HepG2 (cell line): ENCODE results near the gene NEU4. TPM values are rescaled to one million over a fixed set of nuclear protein-coding genes. Genes with fewer than 3 reads are reported as not detected.

Source experiments
- ATAC-seq: fragments of 200-7000 bp; cut with Tn5 transposase; 3 replicates; pipeline ENCODE4 v1.9.1; 2020; ENCODE audit warnings: mild to moderate bottlenecking, moderate library complexity
- BruUV-seq: library from RNA; stranded (reverse); fragments of 400-500 nt; replicated peaks from 2 replicates; lab custom pipeline; 2021; lab: Mats Ljungman, UMichigan
- CTCF ChIA-PET: fragments of 300-600 bp; formaldehyde crosslinking; extraction: SDS; loops from one replicate; lab custom pipeline; 2021; ENCODE audit warnings: low total read pairs, inconsistent platforms, low intra/inter-chr PET ratio; lab: Yijun Ruan, JAX
- POLR2A ChIA-PET: fragments of 350-600 bp; sonication (Branson Sonifier 250); formaldehyde crosslinking; loops from one replicate; lab custom pipeline; 2020; ENCODE audit warnings: antibody characterized with exemption, inconsistent platforms; lab: Yijun Ruan, JAX
- DNase-seq: peaks from one replicate; pipeline ENCODE4 v3.0.0-alpha.2; 2015; ENCODE audit warnings: low spot score
- FAIRE-seq: peaks from 3 replicates; lab custom pipeline; 2011; peaks lifted over from hg19 to GRCh38; lab: Jason Lieb, UNC
- H2AFZ ChIP-seq: one replicate; pipeline ENCODE4 v1.6.1; 2011; ENCODE audit warnings: low read length, inconsistent platforms
- H3K27ac ChIP-seq: fragments of 300-600 bp; 3 replicates; pipeline ENCODE4 v1.8.0; 2011; ENCODE audit warnings: mixed run types, mild to moderate bottlenecking, mixed read lengths, low read length, inconsistent platforms; ENCODE audit not compliant: insufficient read depth; ENCODE audit errors: extremely low read length
- H3K27me3 ChIP-seq, 2 experiments: fragments of 200-600 bp in 1 of 2; 2 replicates in 1 of 2; 3 replicates in 1 of 2; pipeline versions ENCODE4 v1.6.0 to v1.8.0; 2011; ENCODE audit warnings: low read length in 2 of 2, mild to moderate bottlenecking in 2 of 2, moderate library complexity in 2 of 2, inconsistent platforms in 1 of 2; ENCODE audit not compliant: insufficient read depth in 2 of 2, control insufficient read depth in 1 of 2
- H3K36me3 ChIP-seq, 2 experiments: fragments of 200-600 bp in 1 of 2; replicated peaks in 1 of 2; 2 replicates in 1 of 2; 3 replicates in 1 of 2; pipeline versions ENCODE4 v1.5.1 to v1.8.0; 2011; ENCODE audit warnings: low read length in 2 of 2, inconsistent platforms in 1 of 2; ENCODE audit not compliant: insufficient read depth in 2 of 2, control insufficient read depth in 1 of 2
- H3K4me1 ChIP-seq: 2 replicates; pipeline ENCODE4 v1.5.1; 2012; ENCODE audit warnings: low read length, inconsistent platforms; ENCODE audit not compliant: insufficient read depth
- H3K4me2 ChIP-seq: 2 replicates; pipeline ENCODE4 v1.6.0; 2011; ENCODE audit warnings: low read depth, low read length, inconsistent platforms
- H3K4me3 ChIP-seq, 3 experiments: fragments of 200-600 bp in 1 of 3; sonication (generic), shearing (Covaris generic) in 1 of 3; replicated peaks in 1 of 3; 2 replicates each; pipeline ENCODE4 v1.5.1; 2011 to 2016; ENCODE audit warnings: low read length in 3 of 3, inconsistent platforms in 2 of 3, low read depth in 2 of 3, mild to moderate bottlenecking in 2 of 3, control low read depth in 1 of 3, mixed read lengths in 1 of 3; ENCODE audit not compliant: insufficient read depth in 1 of 3
- H3K79me2 ChIP-seq: one replicate; pipeline ENCODE4 v1.6.1; 2011; ENCODE audit warnings: low read length, inconsistent platforms; ENCODE audit not compliant: insufficient read depth
- H3K9ac ChIP-seq: 2 replicates; pipeline ENCODE4 v1.6.0; 2011; ENCODE audit warnings: mild to moderate bottlenecking, low read depth, low read length, inconsistent platforms; ENCODE audit not compliant: insufficient read depth
- H3K9me3 ChIP-seq: 2 replicates; pipeline ENCODE4 v1.5.1; 2012; ENCODE audit warnings: mild to moderate bottlenecking, low read length
- H4K20me1 ChIP-seq: 2 replicates; pipeline ENCODE4 v1.6.0; 2011; ENCODE audit warnings: inconsistent platforms, mild to moderate bottlenecking, low read length, moderate library complexity; ENCODE audit not compliant: insufficient read depth
- HES4 ChIP-seq: sonication (generic); formaldehyde crosslinking; IDR thresholded peaks from 2 replicates; pipeline ENCODE4 v1.9.0; 2021; ENCODE audit warnings: mild to moderate bottlenecking, missing genetic modification reagents, borderline replicate concordance
- REL ChIP-seq: sonication (generic); formaldehyde crosslinking; conservative IDR thresholded peaks from 2 replicates; pipeline ENCODE4 v1.8.0; 2022; ENCODE audit warnings: mild to moderate bottlenecking, missing genetic modification reagents, moderate library complexity
- ZFY ChIP-seq: sonication (generic); formaldehyde crosslinking; IDR thresholded peaks from 2 replicates; pipeline ENCODE4 v1.4.0; 2020; ENCODE audit warnings: missing genetic modification reagents
- ZNF687 ChIP-seq: sonication (generic); formaldehyde crosslinking; IDR thresholded peaks from 2 replicates; pipeline ENCODE4 v1.5.1; 2020; ENCODE audit warnings: mild to moderate bottlenecking, missing genetic modification reagents, moderate library complexity
- WGBS: methylation state at CpG from one replicate; pipeline ENCODE4 v1.1.6; 2017; ENCODE audit warnings: low lambda C conversion rate; 5-methylcytosine and 5-hydroxymethylcytosine counted together
- in situ Hi-C: cut with HindIII; loops from 2 replicates; pipeline ENCODE4 v1.10.0; 2017; ENCODE audit warnings: low pct_unique_long_range_greater_than_20kb; ENCODE audit not compliant: extremely low pct_ligation_motif_present
- intact Hi-C: fragments of 100-400 bp; cut with micrococcal nuclease; formaldehyde crosslinking; loops from one replicate; pipeline ENCODE4 v1.10.0; 2022; ENCODE audit not compliant: unreplicated experiment
- polyA plus RNA-seq, 8 experiments: library from polyadenylated mRNA; depleted of rRNA in 3 of 8; stranded (reverse) in 7 of 8; unstranded in 1 of 8; fragments of >200 nt; fragmentation: Illumina TruSeq in 4 of 8; extraction: Trizol in 4 of 8; gene quantifications; 2 replicates each; pipeline versions ENCODE4 v1.2.1 to v1.2.3, GENCODE V29; 2011 to 2016; ENCODE audit warnings: low read depth in 4 of 8, missing spikeins in 1 of 8, mixed read lengths in 1 of 8; ENCODE audit not compliant: insufficient read depth in 1 of 8
- total RNA-seq, 5 experiments: library from RNA; depleted of rRNA; stranded (reverse); fragments of >200 nt; fragmentation: Illumina TruSeq; extraction: Trizol; gene quantifications; 2 replicates each; pipeline ENCODE4 v1.2.3, GENCODE V29; 2016; ENCODE audit warnings: low read depth in 1 of 5

Gene NEU4
- total and polyA plus RNA-seq, 2 of the 13 experiments (the other 11 are each of a cell fraction or from before 2014, with no cell fraction given): 53.5 to 107 TPM

- in situ Hi-C loops: no loop called here
- POLR2A ChIA-PET: interaction anchor here (0.8 to 0.9 kb wide), 3 partner anchors 32 to 70 kb away, joined by 3 to 4 read pairs (median 3); partner anchors contain the start of gene NEU4
- no peaks in the 10 kb centered on the region for H3K36me3 ChIP-seq
- 48% methylated on average over 26 of the region's 28 CpGs for WGBS
- TF ChIP-seq REL (CRISPR knock-in tag): no peak
- peak; percentile 36 for TF ChIP-seq ZNF687
- no peak for TF ChIP-seq HES4 (CRISPR knock-in tag)
- TF ChIP-seq ZFY: 0 out of 2 replicates have a peak, but pooled peaks have one; percentile 5
- TF ChIP-seq, all 625 proteins: peak for 2
- intact Hi-C loops: no loop called here
- no TSS peak for BruUV-seq
- peaks cover 27% of the 10 kb centered on the region for H3K4me1 ChIP-seq
- 0 out of 2 replicates have a peak overlapping the region, but pooled peaks have one; percentile 9 for H3K4me2 ChIP-seq
- H3K4me3 ChIP-seq: peak overlapping the region in 1 of 3 experiments; percentile 27; a peak in 1 of 6 replicates
- ATAC-seq (peak; percentile 15; the same call in 1 of the 3 replicates), FAIRE-seq (no peak), DNase-seq (no peak)
- H3K27me3 ChIP-seq: peaks cover 16 to 68% of the 10 kb centered on the region in 2 experiments
- H4K20me1 ChIP-seq: no peaks in the 10 kb centered on the region; the same call in 1 of the 2 replicates
- no peaks in the 10 kb centered on the region for H3K9me3 ChIP-seq
- no peak overlapping the region for H3K27ac ChIP-seq
- no peaks in the 10 kb centered on the region for H3K79me2 ChIP-seq
- CTCF ChIA-PET: no interaction called here
- H3K9ac ChIP-seq: no peak overlapping the region
- H2AFZ ChIP-seq: no peak overlapping the region
Observed at GRCh38 chr2:241841181-241842066, 32.4 kb downstream of the NEU4 start.
